Mesothelial cell of epicardium (in vitro differentiated cells): Measurements from ENCODE around the gene SLC35B2. TPM values are rescaled to one million over a fixed set of nuclear protein-coding genes. Genes with fewer than 3 reads are reported as not detected.

Experiments
- DNase-seq, 2 experiments: peaks; one replicate each; pipeline ENCODE4 v3.0.0; 2021; ENCODE audit warnings: low spot score in 2 of 2; ENCODE audit not compliant: unreplicated experiment in 2 of 2
- H3K27ac Mint-ChIP-seq: 2 replicates; pipeline ENCODE4 v1.8.0; 2021; ENCODE audit warnings: mixed read lengths
- H3K27me3 Mint-ChIP-seq: 2 replicates; pipeline ENCODE4 v1.8.0; 2021; ENCODE audit warnings: low read depth, mixed read lengths
- H3K36me3 Mint-ChIP-seq: 2 replicates; pipeline ENCODE4 v1.8.0; 2021; ENCODE audit warnings: mixed read lengths
- H3K4me1 Mint-ChIP-seq: 2 replicates; pipeline ENCODE4 v1.8.0; 2021; ENCODE audit warnings: mixed read lengths
- H3K4me3 Mint-ChIP-seq: 2 replicates; pipeline ENCODE4 v1.8.0; 2021; ENCODE audit warnings: mild to moderate bottlenecking, moderate library complexity, mixed read lengths
- H3K9me3 Mint-ChIP-seq: 2 replicates; pipeline ENCODE4 v1.8.0; 2021; ENCODE audit warnings: mixed read lengths
- total RNA-seq: library from RNA; stranded (reverse); gene quantifications from 3 replicates; pipeline ENCODE4 v1.2.1, GENCODE V29; 2021
- TF ChIP-seq, protein P1 (sequence below): fragments of 200-600 bp; sonication (generic); IDR thresholded peaks from one replicate; pipeline ENCODE4 v1.5.0; 2021; ENCODE audit warnings: antibody characterized with exemption; ENCODE audit not compliant: unreplicated experiment

SLC35B2 gene
- total RNA-seq, 1 donor from 2014 or later, result 38.2 TPM

DNA sequence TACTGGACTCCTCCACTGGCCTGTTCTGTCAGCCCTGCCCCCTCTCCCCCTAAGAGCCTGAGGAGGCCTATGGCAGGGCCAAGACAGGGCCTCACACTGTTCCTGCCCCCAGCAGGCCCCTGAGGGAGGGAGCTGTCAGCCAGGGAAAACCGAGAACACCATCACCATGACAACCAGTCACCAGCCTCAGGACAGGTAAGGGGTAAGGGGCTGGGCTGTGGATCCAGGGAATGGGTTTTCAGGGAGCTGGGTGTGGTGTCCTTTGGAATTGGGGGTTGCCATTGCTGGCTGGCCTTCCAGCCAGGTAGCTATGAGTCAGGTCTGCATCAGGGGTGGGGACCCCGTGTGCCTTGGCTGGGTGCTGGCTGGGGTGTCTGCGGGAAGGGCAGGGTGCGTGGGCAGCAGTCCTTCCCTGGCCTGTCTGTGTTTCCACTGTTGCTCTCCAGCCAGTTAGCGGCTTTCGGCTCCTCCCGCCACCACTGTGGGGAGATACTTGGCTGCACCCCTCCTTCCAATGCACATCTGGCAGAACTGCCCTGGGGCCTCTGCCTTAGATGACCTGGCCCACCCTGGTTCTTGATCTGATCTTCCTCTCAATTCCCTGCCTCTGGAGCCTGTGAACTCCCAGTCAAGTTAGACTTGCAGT is 30.1 kb downstream of the SLC35B2 start:
- DNase-seq, result no peak
- peaks cover 20% of the 10 kb centered on the region for H3K27me3 Mint-ChIP-seq
- H3K9me3 Mint-ChIP-seq, result no peaks in the 10 kb centered on the region
- no peak overlapping the region for H3K27ac Mint-ChIP-seq
- TF ChIP-seq, protein P1, sequence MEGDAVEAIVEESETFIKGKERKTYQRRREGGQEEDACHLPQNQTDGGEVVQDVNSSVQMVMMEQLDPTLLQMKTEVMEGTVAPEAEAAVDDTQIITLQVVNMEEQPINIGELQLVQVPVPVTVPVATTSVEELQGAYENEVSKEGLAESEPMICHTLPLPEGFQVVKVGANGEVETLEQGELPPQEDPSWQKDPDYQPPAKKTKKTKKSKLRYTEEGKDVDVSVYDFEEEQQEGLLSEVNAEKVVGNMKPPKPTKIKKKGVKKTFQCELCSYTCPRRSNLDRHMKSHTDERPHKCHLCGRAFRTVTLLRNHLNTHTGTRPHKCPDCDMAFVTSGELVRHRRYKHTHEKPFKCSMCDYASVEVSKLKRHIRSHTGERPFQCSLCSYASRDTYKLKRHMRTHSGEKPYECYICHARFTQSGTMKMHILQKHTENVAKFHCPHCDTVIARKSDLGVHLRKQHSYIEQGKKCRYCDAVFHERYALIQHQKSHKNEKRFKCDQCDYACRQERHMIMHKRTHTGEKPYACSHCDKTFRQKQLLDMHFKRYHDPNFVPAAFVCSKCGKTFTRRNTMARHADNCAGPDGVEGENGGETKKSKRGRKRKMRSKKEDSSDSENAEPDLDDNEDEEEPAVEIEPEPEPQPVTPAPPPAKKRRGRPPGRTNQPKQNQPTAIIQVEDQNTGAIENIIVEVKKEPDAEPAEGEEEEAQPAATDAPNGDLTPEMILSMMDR, result no peak
- H3K36me3 Mint-ChIP-seq, result no peaks in the 10 kb centered on the region
- H3K4me1 Mint-ChIP-seq, result peaks cover 53% of the 10 kb centered on the region
- H3K4me3 Mint-ChIP-seq, result no peak overlapping the region

DNA sequence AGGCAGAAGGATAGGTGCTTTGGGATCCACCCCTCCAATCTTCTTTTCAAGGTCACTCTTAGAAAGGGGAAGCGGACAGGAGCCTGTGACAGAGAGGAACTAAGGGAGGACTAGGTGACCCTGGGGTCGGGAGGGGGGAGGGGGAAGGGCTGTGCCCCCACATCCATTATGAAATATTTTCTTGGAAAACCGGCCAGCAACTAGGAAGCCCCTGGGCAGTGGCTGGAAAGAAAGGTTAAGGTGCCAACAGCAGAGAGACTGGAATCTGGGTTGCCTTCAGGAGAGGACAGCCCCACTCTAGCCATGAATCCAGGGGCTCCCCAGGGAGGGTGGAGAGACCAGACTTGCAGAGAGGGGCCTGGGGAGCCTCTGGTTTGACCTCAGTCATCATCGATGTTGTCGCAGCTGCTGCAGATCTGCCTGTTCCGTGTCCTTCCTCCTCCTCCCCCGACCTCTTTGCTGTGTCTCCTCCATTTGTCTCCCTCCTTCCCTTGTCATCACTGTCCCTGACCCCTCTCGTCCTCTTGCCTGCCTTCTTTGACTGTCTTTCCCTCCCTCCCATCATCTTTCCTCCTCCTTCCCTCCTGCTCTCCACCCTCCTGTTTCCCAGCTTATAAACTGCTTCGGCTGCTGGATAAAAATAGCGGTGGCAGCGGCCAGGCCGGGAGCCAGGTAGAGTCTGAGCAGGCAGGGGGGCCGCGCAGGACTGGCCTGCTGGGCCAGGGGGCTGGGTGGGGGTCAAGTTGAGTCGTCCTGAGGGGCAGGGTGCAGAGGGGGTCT is 30.8 kb downstream of the SLC35B2 start:
- Mint-ChIP-seq H3K4me1 (peaks cover 56% of the 10 kb centered on the region), H3K27me3 (peaks cover 20% of the 10 kb centered on the region), H3K36me3 (no peaks in the 10 kb centered on the region), H3K9me3 (no peaks in the 10 kb centered on the region), H3K27ac (no peak overlapping the region), H3K4me3 (no peak overlapping the region)
- TF ChIP-seq, protein P1, result no peak
- no peak for DNase-seq

DNA sequence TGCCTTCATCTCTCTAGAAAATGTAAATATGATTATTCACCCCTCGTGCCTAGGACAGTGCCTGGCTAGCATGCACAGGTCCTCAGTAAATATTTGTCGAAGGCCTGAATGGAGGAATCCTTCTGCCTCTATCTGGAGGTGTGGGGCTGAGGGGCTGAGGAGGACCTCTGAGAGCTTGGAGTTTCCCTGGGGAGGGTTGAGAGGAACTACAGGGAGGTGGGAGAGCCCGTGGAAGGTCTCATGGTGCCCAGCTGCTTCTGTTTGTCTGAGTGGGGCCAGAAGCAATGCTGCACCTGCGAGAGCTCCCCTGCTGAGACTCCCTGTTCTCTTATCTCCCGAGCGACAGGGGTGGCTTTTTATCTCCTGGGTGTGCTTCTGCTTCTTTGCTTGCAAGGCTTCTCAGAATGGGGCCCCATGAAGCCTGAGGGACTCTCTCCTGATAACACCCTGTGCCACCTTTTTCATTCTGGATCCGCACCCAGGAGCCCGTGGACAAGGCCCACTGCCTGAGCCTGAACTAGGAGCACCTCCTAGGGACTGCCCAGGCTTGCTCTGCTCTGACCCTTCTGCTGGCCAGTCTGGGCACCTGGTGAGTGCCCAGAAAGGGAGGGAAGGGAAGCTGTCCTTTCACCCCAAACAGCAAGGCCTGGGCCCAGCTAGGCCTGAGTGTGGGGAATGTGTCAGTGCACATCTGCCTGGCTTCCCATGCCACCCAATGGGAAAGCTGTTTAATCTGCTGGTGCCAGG is 31.6 kb downstream of the SLC35B2 start:
- peaks cover 60% of the 10 kb centered on the region for H3K4me1 Mint-ChIP-seq
- H3K4me3 Mint-ChIP-seq, result no peak overlapping the region

DNA sequence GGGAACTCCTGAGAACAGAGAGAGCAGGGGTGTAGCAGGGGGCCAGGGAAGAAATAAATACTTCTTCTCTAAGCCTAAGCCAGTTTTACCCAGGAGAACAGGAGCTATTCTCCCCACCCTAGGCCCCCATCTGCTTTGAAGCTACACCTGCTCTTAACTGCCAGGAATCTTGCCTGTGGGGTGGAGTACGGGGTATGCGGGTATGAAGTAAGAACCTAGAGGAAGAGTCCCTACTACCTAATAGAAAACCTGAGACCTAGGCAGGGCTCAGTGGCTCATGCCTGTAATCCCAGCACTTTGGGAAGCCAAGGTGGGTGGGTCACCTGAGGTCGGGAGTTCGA is 32.4 kb downstream of the SLC35B2 start:
- Mint-ChIP-seq H3K27me3 (peaks cover 20% of the 10 kb centered on the region), H3K4me3 (peak overlapping the region; percentile 66), H3K9me3 (no peaks in the 10 kb centered on the region), H3K4me1 (peaks cover 60% of the 10 kb centered on the region), H3K27ac (no peak overlapping the region), H3K36me3 (no peaks in the 10 kb centered on the region)
- TF ChIP-seq, protein P1, result no peak
- no peak for DNase-seq

More for the DNA sequence above, 31.6 kb downstream of the SLC35B2 start:
- no peak for DNase-seq
- Mint-ChIP-seq H3K27ac (no peak overlapping the region), H3K27me3 (peaks cover 20% of the 10 kb centered on the region), H3K9me3 (no peaks in the 10 kb centered on the region), H3K36me3 (no peaks in the 10 kb centered on the region)
- TF ChIP-seq, protein P1, result no peak

DNA sequence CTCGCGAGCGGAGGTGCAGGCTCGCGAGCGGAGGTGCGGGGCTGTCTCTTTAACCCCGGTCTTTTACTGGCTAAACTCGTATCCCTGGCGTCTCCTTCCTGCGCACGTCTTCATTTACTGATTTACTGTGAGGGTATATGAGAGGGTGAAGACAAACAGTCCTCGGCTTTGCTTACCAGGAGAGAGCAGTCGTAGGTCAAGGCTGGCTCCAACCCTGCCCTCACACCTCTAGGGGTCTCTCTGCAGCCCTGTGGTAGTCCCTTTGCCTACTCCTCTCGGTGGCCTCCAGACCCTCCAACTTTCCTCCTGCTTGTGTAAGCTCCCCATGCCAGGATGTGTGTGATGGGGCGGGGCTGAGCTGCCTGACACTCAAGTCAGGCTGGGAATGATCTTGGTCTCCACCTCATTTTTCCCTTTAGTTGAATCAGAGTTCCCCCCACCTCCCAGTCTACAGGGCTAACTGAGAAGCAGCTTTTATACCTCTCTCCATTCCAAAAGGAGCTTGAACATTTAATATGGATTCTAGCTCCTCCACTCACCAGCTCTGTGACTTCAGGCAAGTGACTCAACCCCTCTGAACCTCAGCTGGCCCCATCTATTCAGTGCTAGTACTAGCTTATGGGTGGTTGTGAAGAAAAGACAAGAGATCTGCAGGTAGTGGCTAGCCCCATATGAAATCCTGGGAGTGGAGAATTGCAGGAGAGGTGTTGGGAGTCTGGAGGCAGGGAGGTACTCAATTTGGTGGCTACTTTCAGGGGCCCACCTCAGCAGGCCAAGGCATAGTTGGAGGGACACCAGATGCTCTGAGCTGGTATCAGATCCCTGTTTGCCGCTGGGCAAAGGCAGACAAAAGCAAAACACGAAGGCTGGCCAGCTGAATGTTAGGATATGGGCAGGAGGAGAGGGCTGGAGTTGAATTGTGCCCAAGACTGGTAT is 33.0 kb downstream of the SLC35B2 start:
- Mint-ChIP-seq H3K27me3 (peaks cover 20% of the 10 kb centered on the region), H3K36me3 (no peaks in the 10 kb centered on the region), H3K9me3 (no peaks in the 10 kb centered on the region), H3K27ac (no peak overlapping the region), H3K4me3 (peak overlapping the region; percentile 66), H3K4me1 (peaks cover 58% of the 10 kb centered on the region)
- no peak for DNase-seq
- TF ChIP-seq, protein P1, result no peak
